ENCODE measurements around the gene SBF1. TPM values are rescaled to one million over a fixed set of nuclear protein-coding genes. Genes with fewer than 3 reads are reported as not detected.

Gene SBF1
- total RNA-seq, 1 donor, result 75.1 TPM

DNA sequence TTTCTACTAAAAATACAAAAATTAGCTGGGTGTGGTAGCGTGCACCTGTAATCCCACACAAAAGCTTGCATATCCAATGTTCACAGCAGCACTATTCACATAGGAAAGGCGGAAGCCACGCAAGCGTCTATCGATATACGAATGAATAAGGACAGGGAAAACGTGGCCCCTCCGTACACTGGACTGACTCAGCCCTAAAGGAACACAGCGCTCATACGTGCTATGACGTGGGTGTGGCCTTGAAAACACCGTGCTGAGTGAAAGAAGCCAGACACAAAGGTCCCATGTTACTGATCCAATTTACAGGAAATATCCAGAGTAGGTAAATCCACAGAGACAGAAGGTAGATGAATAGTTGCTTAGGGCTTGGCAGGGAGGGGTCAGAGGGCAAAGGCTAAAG is 25.6 kb upstream of the SBF1 start:
- TF ChIP-seq, protein P1, sequence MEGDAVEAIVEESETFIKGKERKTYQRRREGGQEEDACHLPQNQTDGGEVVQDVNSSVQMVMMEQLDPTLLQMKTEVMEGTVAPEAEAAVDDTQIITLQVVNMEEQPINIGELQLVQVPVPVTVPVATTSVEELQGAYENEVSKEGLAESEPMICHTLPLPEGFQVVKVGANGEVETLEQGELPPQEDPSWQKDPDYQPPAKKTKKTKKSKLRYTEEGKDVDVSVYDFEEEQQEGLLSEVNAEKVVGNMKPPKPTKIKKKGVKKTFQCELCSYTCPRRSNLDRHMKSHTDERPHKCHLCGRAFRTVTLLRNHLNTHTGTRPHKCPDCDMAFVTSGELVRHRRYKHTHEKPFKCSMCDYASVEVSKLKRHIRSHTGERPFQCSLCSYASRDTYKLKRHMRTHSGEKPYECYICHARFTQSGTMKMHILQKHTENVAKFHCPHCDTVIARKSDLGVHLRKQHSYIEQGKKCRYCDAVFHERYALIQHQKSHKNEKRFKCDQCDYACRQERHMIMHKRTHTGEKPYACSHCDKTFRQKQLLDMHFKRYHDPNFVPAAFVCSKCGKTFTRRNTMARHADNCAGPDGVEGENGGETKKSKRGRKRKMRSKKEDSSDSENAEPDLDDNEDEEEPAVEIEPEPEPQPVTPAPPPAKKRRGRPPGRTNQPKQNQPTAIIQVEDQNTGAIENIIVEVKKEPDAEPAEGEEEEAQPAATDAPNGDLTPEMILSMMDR (IDR thresholded peaks at IDR 0.05; ENCODE audit: insufficient read depth, low read depth, low read length), result no peak
- DNase-seq (ENCODE audit: low read depth), result no peak
- no peak overlapping the region for H3K4me3 ChIP-seq (ENCODE audit: low read depth, low read length)

DNA sequence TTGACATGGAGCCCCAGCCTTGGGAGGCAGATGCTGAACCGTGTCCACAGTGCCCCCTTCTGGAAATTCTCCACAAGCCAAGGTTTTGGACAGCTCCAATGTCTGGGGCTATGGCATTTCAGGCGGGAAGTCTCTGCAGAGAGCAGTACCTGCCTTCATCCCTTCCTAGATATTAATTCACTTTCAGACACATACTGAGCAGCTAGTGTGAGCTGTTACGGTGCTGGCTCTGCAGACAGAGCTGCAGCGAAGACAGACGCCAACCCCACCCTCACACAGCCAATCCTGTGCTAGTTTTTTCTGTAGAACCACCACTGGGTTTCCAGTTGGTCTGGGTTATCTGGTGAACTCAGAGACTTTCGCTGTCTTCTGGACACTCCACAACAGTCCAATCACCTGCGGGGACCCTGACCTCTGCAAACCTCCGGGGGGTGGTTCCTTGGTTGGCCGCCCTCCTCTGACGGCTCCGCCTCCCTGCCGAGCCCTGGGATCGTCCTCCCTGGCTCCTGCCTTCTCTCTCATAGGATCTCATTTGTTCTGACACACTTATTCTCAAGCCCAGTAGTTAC is 23.6 kb upstream of the SBF1 start:
- peak; percentile 63 for DNase-seq (ENCODE audit: low read depth)
- H3K4me3 ChIP-seq (ENCODE audit: low read depth, low read length), result no peak overlapping the region
- TF ChIP-seq, protein P1 (IDR thresholded peaks at IDR 0.05; ENCODE audit: insufficient read depth, low read depth, low read length), result peak; percentile 75

DNA sequence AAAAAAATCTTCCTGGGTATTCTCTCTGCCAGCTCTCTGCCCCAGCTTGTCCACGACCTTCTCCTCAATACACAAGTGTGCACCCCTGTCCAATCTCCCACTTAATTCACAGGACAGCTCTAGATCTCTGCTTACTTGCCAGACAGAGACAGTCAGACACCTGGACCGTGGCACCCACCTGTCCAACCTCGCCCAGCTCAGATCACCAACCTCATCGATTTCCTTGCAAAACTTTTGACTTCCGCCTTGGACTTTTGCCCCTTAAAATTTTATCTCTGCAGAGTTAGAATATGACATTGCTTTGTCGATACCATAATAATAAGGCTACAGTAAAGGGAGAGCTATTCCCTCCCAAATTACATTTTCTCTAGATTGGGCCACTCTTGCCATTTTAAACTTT is 22.3 kb upstream of the SBF1 start:
- no peak for DNase-seq (ENCODE audit: low read depth)
- H3K4me3 ChIP-seq (ENCODE audit: low read depth, low read length), result no peak overlapping the region
- TF ChIP-seq, protein P1 (IDR thresholded peaks at IDR 0.05; ENCODE audit: insufficient read depth, low read depth, low read length), result no peak

DNA sequence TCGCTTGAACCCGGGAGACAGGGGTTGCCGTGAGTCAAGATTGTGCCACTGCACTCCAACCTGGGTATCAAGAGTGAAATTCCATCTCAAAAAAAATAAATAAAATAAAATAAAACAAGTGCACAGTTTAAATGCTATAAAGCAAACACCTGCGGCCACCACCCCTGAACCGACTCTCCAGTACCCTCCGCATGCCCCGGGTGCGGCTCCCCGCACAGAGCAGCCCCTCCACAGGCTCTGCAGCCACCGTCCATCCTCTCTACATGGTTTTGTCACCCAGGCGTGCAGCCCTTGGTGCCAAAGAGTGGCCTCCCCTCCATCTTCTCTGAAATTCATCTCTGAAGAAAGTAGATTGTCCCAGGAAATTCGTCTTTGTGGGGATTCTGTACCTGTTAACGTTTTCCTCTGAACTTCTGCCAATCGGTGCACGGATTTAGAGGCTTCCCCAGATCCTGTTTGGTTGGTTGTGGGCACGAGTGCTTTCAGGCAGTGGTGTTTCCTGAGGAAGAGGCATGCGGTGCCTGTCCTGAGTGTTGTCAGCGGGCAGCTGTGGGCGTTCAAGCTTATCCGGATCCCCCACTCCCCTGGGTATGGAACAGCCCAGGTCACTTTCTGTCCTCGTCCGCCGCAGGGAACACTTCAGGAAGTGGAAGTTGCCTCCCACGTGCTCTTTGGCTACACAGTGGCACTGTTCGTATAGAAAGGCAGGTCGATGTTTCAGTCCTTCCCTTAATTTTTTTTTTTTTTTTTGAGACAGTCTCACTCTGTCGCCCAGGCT is 15.9 kb upstream of the SBF1 start:
- TF ChIP-seq, protein P1 (IDR thresholded peaks at IDR 0.05; ENCODE audit: insufficient read depth, low read depth, low read length), result no peak
- no peak overlapping the region for H3K4me3 ChIP-seq (ENCODE audit: low read depth, low read length)
- DNase-seq (ENCODE audit: low read depth), result no peak

DNA sequence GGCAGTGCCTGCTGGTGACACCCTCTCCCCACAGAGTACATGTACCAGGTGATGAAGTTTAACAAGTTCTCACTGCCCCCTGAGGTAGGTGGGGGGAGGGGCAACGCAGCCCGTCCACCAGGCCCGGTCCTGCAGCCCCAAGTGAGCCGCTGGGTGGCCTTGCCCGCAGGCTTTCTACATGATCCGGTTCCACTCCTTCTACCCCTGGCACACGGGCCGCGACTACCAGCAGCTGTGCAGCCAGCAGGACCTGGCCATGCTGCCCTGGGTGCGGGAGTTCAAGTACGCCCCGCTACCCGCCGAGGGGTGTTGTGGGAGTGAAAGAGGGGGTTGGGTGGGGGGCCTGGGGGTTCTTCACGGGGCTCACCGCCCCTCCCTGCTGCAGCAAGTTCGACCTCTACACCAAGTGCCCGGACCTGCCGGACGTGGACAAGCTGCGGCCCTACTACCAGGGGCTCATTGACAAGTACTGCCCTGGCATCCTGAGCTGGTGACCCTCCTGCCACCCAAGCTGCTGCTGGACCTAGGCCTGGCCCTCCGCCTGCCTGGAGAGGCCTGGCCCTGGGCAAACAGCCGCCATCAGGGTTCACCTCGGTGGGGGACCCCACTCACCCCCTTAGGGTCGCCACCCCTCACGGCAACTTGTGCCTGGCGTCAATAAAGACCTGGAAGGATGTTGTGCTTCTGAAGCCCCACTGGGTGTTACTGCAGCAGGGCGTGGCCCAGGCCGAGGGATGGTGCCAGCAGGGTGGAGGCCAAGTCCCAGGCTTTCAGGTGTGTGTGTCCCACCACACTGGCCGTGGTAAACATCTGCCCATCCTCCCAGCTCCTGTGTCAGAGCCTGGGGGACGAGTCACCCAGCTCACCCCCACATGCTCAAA is 14.8 kb upstream of the SBF1 start:
- H3K4me3 ChIP-seq (ENCODE audit: low read depth, low read length), result no peak overlapping the region
- no peak for DNase-seq (ENCODE audit: low read depth)
- TF ChIP-seq, protein P1 (IDR thresholded peaks at IDR 0.05; ENCODE audit: insufficient read depth, low read depth, low read length), result no peak

DNA sequence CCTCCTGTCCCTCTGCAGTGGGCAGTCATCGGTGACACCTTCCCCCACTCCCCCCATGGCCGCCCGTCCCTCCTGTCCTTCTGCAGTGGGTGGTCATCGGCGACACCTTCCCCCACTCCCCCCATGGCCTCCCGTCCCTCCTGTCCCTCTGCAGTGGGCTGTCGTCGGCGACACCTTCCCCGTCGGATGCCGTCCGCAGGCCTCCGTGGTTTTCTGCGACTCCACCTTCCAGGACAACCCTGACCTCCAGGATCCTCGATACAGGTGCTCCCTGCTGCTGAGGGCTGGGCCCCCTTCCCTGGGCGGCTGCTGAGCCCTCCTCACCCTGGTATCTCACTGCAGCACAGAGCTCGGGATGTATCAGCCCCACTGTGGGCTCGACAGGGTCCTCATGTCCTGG is 14.1 kb upstream of the SBF1 start:
- DNase-seq (ENCODE audit: low read depth), result no peak
- TF ChIP-seq, protein P1 (IDR thresholded peaks at IDR 0.05; ENCODE audit: insufficient read depth, low read depth, low read length), result no peak
- H3K4me3 ChIP-seq (ENCODE audit: low read depth, low read length), result no peak overlapping the region
